ENCODE measurements around the gene MED8.

Gene MED8

GRCh38 chr1:43358746-43359693 is 30.6 kb downstream of the MED8 start, which contains the start of gene CDC20:
TSS of gene CDC20 (plus strand) at chr1:43358981. CDS start at chr1:43359216, 235 bp downstream.
- DNase-seq (ENCODE audit: low read depth): peak; percentile 95

GRCh38 chr1:43358121-43358745 is 31.4 kb downstream of the MED8 start:
- DNase-seq (ENCODE audit: low read depth): no peak

GRCh38 chr1:43357251-43357650 is 32.3 kb downstream of the MED8 start:
- DNase-seq (ENCODE audit: low read depth): no peak

- DNase-seq (ENCODE audit: low read depth): no peak
These were observed 34.7 kb downstream of the MED8 start for GRCh38 chr1:43354936-43355335.

- DNase-seq (ENCODE audit: low read depth): no peak
These were observed 35.1 kb downstream of the MED8 start for GRCh38 chr1:43354471-43354870.

GRCh38 chr1:43352881-43353280 is 36.7 kb downstream of the MED8 start:
- no peak for DNase-seq (ENCODE audit: low read depth)

GRCh38 chr1:43352351-43352705 is 37.3 kb downstream of the MED8 start:
- no peak for DNase-seq (ENCODE audit: low read depth)

GRCh38 chr1:43351421-43352350 is 37.9 kb downstream of the MED8 start:
- DNase-seq (ENCODE audit: low read depth): no peak

GRCh38 chr1:43350976-43351375 is 38.6 kb downstream of the MED8 start:
- no peak for DNase-seq (ENCODE audit: low read depth)

- DNase-seq (ENCODE audit: low read depth): no peak
These were observed 39.9 kb downstream of the MED8 start for GRCh38 chr1:43349594-43350306.

- DNase-seq (ENCODE audit: low read depth): peak; percentile 28
These were observed 40.6 kb downstream of the MED8 start for GRCh38 chr1:43348809-43349593.

- DNase-seq (ENCODE audit: low read depth): no peak
These were observed 41.2 kb downstream of the MED8 start for GRCh38 chr1:43348343-43348808.

- DNase-seq (ENCODE audit: low read depth): no peak
These were observed 43.0 kb downstream of the MED8 start for GRCh38 chr1:43346636-43347035.

GRCh38 chr1:43345120-43345519 is 44.5 kb downstream of the MED8 start:
- DNase-seq (ENCODE audit: low read depth): no peak

- no peak for DNase-seq (ENCODE audit: low read depth)
These were observed 45.2 kb downstream of the MED8 start for GRCh38 chr1:43344267-43344850.

GRCh38 chr1:43340559-43340958 is 49.0 kb downstream of the MED8 start:
- no peak for DNase-seq (ENCODE audit: low read depth)

GRCh38 chr1:43339584-43340232 is 49.9 kb downstream of the MED8 start:
- no peak for DNase-seq (ENCODE audit: low read depth)

GRCh38 chr1:43338001-43338400 is 51.6 kb downstream of the MED8 start:
- no peak for DNase-seq (ENCODE audit: low read depth)

GRCh38 chr1:43337588-43337987 is 52.0 kb downstream of the MED8 start, which contains the start of gene MPL:
TSS of gene MPL (plus strand) at chr1:43337818. CDS start at chr1:43337849, 31 bp downstream.
- no peak for DNase-seq (ENCODE audit: low read depth)

Data from stimulated activated CD8-positive, alpha-beta memory T cell treated with anti-CD3 and anti-CD28 coated beads, Interleukin-12 subunit alpha, Interleukin-12 subunit beta, amount 100 ng/mL, for 4 hours (primary cell).